GM12891 (cell line): ENCODE results near the gene TRPT1.

Experiments
- DNase-seq: peaks from one replicate; pipeline ENCODE4 v3.0.0; 2011; ENCODE audit warnings: low spot score; ENCODE audit not compliant: insufficient read length
- FAIRE-seq: peaks from 2 replicates; lab custom pipeline; 2011; peaks lifted over from hg19 to GRCh38; lab: Jason Lieb, UNC
- PAX5 ChIP-seq: IDR thresholded peaks from 2 replicates; pipeline ENCODE4 v1.6.1; 2011; ENCODE audit warnings: low read length, moderate library complexity, mild to moderate bottlenecking; ENCODE audit not compliant: insufficient read depth, severe bottlenecking
- POLR2A ChIP-seq: IDR thresholded peaks from 2 replicates; pipeline ENCODE4 v1.6.1; 2011; ENCODE audit warnings: low read depth, low read length, control low read depth
- POLR2AphosphoS5 ChIP-seq: IDR thresholded peaks from 2 replicates; pipeline ENCODE4 v1.6.1; 2011; ENCODE audit warnings: low read depth, low read length, control low read depth
- POU2F2 ChIP-seq: IDR thresholded peaks from 2 replicates; pipeline ENCODE4 v1.6.1; 2011; ENCODE audit warnings: low read depth, mild to moderate bottlenecking, control low read depth, low read length, moderate library complexity
- SPI1 ChIP-seq: IDR thresholded peaks from 2 replicates; pipeline ENCODE4 v1.6.1; 2011; ENCODE audit warnings: low read depth, low read length, control low read depth
- TAF1 ChIP-seq: IDR thresholded peaks from 2 replicates; pipeline ENCODE4 v1.6.1; 2011; ENCODE audit warnings: low read depth, low read length, control low read depth

The TRPT1 gene

DNA sequence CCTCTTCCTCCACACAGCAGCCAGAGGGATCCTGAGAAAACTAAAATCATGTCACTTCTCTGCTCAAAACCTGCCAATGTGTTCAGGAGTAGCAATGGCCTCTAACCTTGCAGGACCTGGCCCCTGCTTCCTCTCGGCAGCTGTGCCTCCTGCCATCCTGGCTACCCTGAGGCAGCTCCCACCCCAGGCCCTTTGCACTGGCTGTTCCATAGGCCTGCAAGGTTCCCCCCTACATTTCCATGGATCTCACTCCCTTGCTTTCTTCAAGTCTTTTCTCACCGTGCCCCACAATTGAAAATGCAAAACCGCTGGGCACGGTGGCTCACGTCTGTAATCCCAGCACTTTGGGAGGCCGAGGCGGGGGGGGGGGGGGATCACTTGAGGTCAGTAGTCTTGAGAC is 42.1 kb downstream of the TRPT1 start:
- TF ChIP-seq POLR2AphosphoS5: no peak
- TF ChIP-seq SPI1: no peak
- no peak for TF ChIP-seq PAX5
- no peak for TF ChIP-seq TAF1
- no peak for TF ChIP-seq POLR2A
- TF ChIP-seq POU2F2: no peak
- FAIRE-seq: no peak
- no peak for DNase-seq

DNA sequence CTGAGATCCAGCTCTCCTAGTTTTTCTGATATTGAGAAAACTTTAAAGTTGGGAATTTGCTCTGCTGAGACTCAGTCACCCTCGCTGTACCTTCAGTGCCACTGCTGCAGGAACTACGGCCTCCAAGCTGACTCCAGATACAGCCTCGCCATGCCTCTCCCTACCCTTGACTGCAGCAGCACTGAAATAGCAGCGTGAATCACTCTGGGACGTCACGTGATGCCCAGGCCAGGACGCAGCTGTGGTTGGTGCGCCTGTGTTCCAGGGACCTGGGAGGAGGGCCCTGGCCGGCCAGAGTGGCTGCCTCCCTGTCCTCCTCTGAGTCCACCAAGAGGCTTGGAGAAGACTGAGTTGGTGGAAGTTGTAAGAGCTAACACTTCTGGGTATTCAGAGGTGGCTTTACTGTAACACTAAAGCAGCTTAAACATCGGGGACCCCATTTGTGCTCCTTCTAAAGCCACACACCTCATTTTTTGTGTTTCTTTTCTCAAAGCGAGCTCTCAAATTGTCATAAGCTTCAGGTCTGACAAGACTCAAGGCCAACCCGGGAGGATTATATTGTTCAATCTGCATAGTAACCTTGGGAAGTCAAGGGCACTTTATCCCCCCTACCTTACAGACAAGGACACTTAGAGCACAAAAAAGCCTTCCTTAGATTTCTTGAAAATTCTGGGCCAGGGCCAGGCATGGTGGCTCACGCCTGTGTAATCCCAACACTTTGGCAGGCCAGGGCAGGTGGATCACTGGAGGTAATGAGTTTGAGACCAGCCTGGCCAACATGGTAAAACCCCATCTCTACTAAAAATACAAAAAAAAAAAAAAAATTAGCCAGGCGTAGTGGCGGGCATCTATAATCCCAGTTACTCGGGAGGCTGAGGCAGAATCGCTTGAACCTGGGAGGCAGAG is 44.2 kb downstream of the TRPT1 start:
- FAIRE-seq: peak; percentile 96
- peak; percentile 42 for DNase-seq
- TF ChIP-seq TAF1 (0 out of 2 replicates have a peak, but pooled peaks have one; percentile 13), POLR2AphosphoS5 (no peak), POLR2A (peak; percentile 53; the same call in 1 of the 2 replicates), POU2F2 (0 out of 2 replicates have a peak, but pooled peaks have one; percentile 16)

DNA sequence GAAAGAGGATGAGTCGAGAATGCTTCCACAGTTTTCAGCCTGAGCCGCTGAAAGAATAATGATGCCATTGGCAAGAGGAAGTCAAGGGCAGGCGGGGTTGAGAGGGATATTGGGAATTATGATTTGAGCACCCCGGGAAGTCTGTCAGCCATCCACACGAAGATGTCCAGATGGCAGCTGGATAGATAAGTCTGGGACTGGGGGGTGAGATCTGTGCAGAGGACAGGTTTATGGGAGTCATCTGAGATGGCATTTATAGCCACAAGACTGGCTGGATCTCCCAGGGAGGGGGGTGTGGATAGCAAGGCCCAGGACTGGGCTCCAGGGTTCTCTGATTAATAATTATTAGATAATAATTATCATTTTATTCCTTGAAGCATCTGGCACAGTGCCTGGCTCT is 45.1 kb downstream of the TRPT1 start:
- no peak for FAIRE-seq
- TF ChIP-seq PAX5 (no peak), POU2F2 (no peak), POLR2AphosphoS5 (no peak), SPI1 (no peak), TAF1 (no peak), POLR2A (no peak)

DNA sequence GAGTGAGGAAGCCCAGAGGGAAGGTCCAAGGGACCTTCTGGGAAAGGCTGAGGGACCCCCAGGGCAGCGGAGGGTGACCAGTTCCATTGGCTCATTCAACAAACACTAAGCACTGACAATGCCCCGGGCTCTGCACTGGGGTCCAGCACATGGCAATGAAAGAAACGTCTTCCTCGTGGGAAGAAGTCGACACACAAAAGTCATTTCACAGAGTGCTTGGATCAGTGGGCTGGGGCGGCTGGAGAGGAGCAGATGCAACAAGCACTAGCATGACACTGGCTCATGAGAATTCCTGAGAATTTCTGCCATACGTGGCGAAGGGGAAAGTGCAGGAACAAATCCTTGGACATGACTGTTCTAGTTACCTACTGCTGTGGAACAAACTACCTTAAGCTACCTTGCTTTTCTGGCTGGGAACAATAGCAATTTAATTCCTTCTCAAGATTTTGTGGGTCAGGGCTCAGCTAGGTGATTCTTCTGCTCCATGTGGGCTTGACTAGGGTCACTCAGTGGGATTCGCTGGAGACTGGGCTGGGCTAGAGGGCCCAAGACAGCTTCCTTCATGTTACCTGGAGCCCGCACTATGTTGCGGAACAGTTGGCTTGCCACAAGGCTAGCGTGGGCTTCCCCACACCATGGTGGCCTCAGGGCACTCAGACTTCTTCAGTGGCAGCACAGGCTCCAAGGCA is 46.9 kb downstream of the TRPT1 start:
- DNase-seq: no peak
- TF ChIP-seq SPI1 (no peak), TAF1 (no peak), POLR2AphosphoS5 (no peak), POLR2A (no peak), PAX5 (no peak), POU2F2 (no peak)
- FAIRE-seq: no peak

More for the DNA sequence above, 45.1 kb downstream of the TRPT1 start:
- DNase-seq: no peak

DNA sequence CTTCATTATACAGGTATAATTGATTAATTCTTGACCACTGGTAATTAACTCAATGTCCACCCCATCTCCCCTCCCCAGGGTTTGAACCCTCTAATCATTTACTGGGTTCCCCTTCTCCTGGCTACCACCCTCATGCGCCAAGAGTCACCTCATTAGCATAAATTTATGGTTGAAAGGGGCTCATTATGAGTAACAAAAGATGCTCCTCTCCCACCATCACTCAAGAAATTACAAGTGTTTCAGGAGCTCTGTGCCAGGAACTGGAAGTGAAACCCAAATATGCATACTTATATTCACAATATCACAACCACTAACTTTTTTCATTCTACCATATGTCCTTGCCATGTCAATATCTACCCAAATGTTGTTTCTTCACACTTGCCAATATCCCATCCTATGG is 47.8 kb downstream of the TRPT1 start:
- TF ChIP-seq POLR2AphosphoS5 (no peak), POU2F2 (peak; percentile 72; the same call in 1 of the 2 replicates), SPI1 (peak; percentile 91), POLR2A (no peak), TAF1 (no peak), PAX5 (no peak)
- FAIRE-seq (no peak), DNase-seq (no peak)

DNA sequence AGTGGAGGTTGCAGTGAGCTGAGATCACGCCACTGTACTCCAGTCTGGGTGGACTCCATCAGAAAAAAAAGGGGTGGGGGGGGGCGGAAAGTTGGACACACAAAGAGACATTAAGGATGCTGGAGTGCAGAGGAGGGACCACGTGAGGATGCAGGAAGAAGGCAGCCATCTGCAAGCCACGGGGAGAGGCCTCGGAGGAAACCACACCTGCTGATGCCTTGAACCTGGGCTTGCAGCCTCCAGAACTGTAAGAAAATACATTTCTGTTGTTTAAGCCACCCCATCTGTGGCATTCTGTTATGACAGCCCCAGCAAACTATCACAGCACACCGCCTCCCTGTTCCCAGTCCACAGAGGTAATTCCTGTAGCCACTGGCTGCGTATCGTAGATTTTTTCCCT is 49.2 kb downstream of the TRPT1 start:
- DNase-seq: no peak
- FAIRE-seq: no peak
- TF ChIP-seq POLR2AphosphoS5 (no peak), TAF1 (no peak), POU2F2 (no peak), POLR2A (no peak), SPI1 (no peak), PAX5 (no peak)
